Activated T-helper 1 cell treated with anti-CD3 and anti-CD28 coated beads, Interleukin-2, amount 50 U/mL, for 16 hours (primary cell): ENCODE measurements around the gene COQ5.

Experiments
- DNase-seq, 2 donors: peaks; one replicate each; pipeline ENCODE4 v3.0.0-alpha.2; 2020; ENCODE audit warnings: low read depth in 1 of 2, low spot score in 1 of 2

COQ5 gene

DNA sequence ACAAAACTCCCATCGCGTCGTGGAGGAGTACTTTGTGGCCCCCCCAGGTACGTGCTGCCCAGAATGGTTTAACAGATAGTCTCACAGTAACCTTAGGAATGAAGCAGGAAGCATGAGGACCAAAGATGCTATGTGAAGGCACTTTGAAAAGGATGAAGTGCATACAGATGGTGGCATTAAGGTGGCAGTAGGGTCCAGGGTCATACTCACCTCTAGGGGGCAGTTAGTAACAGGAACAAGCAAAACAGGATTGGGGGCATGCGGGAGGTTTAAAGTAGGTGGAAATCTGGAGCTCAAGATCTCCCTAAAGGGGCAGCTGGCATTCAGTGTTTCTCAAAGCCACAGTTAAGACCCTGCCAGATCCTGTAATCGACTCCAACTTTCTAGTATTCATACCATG is 71.8 kb downstream of the COQ5 start:
- no peak for DNase-seq

DNA sequence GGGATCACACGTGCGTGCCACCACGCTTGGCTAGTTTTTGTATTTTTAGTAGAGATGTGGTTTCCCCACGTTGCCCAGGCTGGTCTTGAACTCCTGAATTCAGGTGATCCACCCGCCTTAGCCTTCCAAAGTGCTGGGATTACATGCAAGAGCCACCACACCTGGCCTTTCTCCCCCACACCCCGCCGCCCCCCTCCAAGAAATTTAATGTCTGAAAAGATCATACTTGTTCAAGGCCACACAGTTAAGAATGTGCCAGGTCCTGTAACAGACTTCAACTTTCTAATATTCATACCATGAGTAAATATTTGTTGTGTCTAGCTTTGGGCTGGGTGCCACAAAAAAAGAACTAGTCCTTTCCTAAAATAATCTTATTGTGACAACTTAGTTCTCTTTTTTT is 73.7 kb downstream of the COQ5 start:
- no peak for DNase-seq

DNA sequence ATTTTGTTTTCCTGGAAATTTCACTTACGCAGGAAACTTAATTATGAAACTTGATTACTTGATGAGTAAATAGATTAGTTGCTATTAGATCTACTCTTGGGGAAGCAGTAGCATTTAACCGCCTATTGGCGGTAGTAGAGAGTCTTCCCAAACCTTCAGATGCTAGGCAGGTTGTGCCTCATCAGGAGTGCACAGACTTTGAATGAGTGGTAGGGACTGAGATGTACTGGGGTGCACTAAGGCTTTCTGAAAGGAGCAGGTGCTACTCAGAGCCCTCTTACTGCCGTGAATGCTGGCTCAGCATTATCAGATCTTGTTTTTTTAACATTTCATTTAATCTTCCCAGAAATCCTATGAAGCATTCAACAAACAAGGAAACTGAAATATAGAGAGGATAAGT is 75.0 kb downstream of the COQ5 start:
- no peak for DNase-seq
